ENCODE data around the gene VAPB.

Gene VAPB

DNA sequence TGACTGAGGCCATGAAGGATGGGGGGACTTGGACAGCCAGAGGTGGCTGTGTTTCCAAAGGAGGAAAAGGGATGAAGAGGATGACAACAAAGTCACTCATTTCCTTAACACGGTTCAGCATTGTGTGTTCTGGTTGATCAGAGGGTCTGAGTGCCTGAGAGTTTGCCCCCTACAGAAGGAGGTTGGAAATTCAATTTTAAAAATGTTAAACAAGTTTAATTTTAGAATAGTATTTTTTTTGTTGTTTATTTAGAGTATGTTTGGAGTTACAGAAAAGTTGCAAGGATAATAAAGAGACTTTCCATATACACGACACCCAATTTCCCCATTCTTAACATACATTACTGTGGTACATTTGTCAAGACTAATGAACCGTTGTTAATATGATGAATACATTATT, 10.3 kb upstream of the VAPB start:
- no peak for DNase-seq

DNA sequence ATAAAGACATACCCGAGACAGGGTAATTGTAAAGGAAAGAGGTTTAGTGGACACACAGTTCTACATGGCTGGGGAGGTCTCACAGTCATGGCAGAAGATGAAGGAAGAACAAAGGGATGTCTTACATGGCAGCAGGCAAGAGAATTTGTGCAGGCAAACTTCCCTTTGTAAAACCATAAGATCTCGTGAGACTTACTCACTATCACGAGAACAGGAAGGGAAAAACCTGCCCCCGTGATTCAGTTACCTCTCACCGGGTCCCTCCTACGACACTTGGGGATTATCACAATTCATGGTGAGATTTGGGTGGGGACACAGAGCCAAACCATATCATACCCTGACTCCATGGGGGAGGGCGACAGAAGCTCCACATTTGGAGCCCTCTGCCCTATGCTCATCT, 7.4 kb upstream of the VAPB start:
- no peak for DNase-seq

DNA sequence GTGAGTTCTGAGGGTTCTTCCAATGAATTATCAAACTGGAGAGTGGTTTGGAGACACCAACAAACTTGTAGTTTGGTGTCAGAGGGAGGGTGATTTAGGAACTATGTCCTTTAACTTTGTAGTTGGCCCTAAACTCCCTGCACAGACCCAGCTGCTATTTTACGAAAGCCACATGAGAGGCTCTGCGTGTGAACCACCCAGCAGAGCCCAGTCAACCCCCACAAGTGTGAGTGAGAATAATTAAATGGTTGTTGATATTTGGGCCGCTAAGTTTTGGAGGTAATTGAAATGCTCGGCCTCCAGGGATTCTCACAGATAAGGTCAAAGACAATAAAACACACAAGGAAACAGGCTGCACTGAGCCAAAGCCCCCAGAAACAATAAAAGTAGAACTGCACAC, 6.9 kb upstream of the VAPB start:
- DNase-seq: no peak

DNA sequence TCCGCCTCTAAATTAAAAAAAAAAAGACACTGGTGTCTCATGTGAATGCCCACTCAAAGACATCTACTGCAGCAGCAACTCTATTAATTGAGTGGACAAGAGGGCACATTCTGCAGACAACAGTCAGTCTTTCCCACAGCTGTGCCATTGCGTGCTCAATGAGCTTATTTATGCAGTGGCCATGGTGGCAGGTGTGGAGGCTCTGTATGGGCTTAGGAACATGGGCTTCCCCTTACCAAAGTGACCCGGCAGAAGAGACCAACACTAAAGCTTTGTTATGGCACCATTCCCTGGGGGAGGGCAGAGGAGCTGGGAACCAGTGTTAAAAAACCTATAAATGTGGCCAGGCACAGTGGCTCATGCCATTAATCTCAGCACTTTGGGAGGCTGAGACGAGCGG, 4.2 kb upstream of the VAPB start:
- no peak for DNase-seq

DNA sequence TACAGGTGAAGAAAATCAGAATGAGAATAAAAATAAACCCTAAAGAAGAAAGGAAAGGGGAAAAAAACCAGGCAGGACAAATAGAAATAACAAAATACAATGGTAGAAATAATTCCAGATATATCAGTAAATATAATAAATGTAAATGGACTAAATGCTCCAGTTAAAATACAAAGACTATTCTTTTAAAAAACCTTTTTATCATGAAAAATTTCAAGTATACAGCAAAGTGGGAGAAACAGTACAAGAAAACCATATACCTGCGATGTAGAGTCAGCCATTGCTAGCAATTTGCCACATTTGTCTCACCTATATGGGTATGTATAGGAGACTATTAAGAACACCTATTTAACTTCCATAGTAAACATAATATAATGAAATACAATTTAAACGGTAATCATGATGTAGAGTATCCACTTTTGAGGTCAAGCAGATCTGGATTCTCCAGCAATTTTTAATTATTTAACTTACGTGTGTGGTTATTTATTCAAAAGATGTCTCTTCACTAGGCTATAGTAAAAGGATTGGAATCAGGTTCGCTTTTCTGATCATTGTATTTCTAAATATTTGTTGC, 914 bp upstream of the VAPB start:
- DNase-seq: no peak

DNA sequence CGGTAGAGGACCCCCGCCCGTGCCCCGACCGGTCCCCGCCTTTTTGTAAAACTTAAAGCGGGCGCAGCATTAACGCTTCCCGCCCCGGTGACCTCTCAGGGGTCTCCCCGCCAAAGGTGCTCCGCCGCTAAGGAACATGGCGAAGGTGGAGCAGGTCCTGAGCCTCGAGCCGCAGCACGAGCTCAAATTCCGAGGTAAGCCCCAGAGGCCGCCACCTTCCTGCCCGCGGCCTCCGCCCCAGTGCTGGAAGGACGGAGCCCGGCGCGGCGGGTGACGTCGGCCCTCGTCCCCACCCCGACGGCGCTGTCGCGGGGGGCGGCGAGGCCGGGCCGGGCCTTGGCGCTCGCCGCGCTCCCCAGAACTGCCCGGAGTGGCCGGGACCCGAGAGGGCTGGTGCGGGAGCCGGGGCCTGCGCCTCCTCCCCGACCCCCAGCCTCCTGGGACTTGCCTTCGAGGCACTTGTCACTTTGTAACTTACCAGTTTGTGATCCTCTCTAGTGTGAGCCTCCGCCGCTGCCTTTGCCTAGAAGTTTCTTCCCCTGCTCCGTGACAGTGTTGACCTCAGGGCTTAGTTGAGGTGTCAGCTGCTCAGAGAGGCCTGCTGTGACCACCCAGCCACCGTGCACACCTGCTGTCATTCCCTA, 417 bp downstream of the VAPB start:
- peak; percentile 35 for DNase-seq

DNA sequence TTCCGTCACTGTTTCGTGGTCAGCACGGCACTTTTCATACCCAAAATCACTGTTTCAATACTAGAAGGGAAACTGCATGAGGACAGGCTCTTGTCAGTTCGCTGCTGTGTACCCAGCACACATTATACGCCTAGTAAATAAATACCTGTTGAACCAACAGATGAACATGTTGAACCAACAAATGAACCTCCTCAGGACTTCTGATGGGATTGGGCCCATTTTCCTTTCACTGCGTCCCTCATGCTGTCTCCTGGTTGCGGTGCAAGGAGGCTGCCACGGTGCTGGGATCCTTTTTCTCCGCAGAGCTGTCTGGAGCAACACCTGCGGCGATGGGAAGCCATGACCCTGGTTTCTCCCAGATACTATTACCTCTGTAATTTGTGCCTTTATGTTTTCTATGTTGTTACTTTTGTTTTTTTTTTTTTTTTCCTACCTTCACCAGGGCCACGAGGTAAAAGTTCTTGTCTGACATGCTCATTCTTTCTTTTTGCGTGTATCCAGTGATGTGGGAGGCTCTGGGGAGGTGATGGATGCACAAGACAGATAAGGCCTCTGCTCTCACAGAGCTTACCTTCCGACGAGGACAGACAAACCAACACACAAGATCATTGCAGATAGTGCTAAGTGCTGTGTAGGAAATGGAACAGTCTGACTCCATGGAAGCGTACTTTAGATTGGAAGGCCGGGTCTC, 1.1 kb downstream of the VAPB start:
- DNase-seq: no peak

DNA sequence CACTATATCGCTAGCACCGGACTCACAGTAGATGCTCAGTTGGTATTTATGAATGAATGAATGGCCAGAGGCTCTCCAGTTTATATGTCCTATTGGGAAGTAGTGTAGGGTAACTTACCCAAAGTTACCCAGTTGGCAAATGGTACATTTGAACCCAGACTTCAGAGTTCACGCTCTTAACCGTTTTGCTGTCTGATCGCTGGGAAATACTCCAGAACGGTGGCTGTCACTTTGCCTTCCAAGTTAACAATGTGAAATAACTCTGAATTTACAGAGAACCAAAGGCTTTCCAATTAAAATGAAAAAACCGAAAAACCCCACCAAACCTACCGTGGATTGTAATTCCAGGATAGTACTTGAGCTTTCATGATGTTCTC, 1.6 kb downstream of the VAPB start:
- no peak for DNase-seq

DNA sequence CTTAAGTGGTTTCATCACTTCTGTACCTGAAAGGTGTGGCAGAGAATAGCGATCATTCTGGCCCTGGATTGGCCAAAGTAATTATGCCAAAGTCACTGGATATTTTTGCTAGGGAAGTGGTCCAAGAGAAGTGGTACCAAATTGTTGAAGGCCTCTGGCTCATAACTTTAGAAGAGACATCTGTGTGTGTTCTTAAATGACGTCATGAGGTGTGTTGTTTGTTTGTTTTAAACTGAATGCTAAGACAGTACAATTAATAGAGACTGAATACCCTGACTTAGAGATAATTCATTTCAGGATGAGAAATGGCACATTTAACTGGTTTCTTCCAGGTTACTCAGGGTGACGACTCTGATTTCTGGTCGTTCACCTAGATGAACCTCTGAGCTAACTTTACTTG, 3.3 kb downstream of the VAPB start:
- no peak for DNase-seq

DNA sequence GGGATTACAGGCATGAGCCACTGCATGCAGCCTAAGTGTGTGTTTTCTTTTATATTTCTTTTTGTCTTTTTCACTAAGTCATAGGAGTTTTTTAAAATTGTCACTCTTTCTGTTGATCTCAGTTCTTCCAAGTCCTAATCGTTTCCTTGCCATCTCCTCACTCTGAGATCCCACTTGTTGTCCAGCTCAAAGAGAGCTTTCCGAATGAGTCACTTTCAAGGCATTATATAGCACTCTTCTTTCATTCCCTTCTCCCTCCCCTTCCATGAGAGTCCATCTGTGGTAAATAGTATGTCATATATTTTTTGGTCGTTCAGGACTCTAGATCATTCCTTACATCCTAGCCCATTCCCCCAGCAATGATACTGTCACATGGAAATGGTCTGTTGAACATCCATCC, 4.3 kb downstream of the VAPB start:
- no peak for DNase-seq

DNA sequence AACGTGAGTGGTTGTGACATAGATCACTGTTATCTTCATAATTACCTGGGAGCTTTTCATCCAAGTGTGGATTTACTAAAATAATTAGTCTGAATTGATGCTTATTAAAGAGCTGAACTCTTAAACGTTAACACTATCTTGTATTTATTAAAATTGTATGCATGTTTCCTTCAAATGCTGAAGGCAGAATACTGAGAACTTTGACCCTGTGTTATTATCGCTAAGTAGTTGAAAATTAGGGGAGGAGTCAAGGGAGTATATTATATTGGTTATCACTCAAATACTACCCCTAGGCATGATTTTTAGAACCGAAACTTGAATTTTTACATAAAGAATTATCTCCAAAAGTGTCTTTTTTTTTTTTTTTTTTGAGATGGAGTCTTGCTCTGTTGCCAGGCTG, 5.8 kb downstream of the VAPB start:
- DNase-seq: no peak

DNA sequence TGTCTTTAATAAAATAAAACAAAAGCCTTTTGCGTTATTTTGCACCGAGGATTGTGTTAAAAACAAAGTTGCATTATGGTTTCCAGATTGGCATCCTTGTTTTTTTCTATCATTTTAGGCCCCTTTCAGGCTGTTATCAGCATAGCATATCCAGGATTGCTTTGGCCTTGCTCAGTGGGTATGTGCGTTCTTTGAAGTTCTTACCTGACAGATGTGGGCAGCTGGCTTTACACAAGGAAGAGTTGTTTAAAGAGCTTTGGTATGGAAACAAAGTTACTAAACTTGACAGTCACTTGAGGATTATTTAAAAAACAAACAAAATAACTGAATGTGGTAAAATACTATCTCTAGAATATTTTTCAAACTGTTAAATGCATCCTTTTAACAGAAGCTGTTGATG, 6.6 kb downstream of the VAPB start:
- DNase-seq: no peak

DNA sequence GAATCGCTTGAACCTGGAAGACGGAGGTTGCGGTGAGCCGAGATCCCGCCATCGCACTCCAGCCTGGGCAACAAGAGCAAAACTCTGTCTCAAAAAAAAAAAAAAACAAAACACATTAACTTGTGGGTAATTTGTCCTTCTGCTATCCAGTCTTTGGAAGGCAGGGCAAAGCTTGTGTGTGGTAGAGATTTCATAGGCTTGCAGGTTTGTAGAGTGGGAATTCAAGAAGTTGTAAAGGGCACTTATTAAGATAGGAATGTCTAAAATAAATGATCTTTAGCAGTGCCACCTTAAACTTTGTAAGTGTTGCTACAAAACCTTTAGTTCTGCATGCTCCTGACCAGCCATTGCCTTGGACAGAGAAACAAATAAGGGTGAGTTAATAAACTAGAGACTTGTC, 8.4 kb downstream of the VAPB start:
- DNase-seq: no peak

DNA sequence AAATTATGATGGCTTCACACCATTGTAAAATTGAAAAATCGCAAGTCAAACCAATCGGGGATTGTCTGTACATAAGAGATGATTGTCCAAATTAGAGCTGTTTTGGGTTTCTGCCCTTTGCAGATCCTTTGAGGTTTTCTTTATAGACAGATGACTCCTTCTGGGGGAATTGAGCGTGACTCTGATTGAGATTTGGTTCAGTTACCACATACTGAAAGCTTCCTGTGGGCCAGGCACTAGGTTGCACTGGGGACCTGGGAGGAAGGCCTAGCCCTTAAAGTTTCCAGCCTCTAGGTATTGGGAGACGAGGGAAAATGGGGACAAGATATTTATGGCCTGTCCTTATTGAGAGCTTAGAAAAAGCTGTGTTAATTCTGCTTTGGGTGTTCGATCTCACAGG, 9.2 kb downstream of the VAPB start:
- DNase-seq: no peak

DNA sequence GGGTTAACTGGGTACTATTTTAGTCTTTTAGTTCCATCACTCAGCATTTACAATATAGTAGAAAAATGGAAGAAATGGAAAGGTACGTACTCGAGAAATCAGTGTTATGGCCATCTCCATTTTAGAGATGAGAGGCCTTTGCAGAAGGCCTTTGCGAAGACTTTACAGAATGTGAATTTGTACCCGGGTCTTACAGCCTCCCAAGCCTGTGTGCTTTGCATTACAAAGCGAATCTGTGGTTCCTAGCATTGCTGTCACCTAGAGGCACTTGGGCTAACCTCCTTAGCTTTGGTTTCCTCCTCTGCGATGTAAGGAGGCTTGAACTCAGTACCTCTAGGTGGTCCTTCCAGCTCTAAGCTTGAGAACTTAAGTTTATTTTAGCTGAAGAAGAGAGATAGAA, 10.9 kb downstream of the VAPB start:
- DNase-seq: no peak

DNA sequence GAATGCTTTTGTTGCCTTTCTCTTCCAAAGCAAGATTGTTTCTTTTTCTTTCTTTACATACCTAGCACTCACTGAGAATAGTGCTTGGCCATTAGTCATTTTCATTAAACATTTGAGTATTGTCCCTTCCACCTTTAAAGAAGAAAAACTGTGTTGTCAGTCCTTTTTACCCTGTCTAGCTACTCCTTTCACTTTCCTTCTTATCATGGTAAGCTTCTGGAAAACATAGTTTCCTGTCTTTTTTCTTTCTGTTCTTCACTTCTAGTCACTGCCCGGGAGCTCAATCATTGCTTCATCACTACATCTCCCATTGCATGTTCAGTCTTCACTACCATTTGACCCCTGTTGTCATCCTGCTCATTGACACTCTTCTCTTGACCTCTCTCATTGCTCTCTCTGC, 12.1 kb downstream of the VAPB start:
- DNase-seq: no peak

DNA sequence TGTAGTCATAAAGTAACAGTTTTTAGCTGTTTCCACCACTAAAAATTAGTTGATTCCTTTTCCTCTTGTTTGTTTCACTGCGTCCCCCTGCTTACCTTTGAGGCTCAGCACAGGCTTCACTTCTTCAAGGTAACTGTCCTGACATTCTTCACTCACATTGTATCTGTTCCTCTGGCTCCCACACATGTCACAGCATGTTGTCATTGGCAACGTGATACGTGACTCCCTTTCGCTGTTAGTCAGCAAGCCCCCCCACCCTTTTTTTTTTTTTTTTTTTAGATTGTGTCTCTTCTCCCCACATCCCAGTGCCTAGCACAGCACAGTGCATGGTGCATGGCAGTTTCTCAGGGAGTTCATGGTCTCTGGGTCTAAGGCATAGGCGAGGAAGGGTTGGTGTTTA, 13.3 kb downstream of the VAPB start:
- no peak for DNase-seq

DNA sequence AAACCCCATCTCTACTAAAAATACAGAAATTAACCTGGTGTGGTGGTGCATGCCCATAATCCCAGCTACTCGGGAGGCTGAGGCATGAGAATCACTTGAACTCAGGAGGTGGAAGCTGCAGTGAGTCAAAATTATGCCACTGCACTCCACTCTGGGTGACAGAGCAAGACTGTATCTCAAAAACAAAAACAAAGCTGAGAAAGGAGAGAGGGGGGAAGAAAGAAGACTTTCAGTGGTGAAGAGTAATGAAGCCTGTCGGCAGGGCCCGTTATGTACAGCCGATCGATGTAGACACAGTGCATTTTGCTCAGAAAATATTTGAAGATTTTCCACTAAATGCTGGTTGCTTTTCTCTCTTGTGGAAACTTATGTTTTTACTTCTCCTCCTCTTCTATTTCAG, 13.8 kb downstream of the VAPB start:
- no peak for DNase-seq

DNA sequence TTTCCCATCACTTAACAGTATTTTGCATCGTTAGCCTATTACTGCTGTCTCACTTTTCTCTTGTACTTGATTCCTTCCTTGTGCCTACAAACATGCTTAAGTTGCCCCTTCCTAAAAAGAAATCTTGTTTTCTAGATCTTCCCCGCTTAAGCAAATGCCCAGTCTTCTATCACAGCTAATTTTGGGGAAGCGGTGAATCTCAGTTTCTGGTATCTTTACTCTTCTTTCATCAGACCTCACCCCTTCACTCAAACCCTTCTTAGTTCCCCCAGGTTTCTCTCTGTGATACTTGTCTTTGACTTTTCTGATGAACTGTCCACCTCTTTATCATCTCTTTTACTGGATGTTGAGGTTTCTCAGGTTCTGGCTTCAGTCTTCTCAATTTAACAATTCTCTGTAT, 14.2 kb downstream of the VAPB start:
- DNase-seq: no peak

DNA sequence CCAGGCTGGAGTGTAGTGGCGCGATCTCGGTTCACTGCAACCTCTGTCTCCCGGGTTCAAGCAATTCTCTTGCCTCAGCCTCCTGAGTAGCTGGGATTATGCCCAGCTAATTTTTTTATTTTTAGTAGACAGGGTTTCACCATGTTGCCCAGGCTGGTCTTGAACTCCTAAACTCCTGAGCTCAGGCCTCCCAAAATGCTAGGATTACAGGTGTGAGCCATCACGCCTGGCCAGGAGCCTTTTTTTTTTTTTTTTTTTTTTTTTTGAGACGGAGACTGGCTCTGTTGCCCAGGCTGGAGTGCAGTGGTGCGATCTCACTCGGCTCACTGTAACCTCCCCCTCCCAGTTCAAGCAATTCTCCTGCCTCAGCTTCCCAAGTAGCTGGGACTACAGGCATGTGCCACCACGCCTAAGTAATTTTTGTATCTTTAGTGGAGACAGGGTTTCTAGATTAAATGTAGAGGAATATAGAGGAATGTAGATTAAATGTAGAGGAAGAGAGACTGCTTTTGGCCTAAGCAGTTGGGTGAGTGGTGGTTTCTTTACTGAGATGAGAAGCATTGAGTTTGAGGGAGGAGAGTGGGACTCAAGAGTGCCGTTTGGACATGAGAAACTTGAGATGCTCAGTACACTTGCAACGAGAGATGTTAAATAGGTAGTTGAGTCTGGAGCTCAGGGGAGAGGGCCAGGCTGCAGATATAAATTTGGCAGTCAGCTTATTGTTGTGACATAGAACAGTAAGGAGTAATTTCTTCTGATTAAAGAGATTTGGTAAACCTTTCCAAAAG, 16.7 kb downstream of the VAPB start:
- DNase-seq: no peak

DNA sequence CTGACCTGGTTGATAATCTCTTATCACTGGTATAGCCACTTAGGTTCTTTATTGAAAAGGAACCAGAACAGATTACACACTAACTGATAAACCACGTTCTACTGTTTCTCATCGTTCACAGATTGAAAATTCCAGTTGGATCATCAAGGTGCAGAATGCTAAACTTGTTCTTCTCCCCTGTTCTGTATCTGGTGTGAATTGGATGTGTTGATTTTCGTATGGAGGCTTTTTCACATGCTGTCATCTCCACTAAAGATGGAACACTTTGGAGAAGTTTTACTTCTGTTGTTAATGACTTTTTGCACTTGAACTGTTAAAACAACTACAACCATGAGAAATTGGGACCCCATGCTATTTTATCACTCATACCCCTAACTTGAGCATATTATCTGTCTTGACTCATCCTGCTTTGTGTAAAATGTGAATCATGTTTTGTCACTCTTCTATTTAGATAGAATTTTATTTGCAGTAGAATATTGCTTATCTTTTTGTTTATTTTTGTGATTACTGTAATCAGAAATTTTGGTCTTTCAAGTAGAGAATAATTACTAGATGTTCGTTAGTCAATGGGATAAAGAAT, 17.5 kb downstream of the VAPB start:
- DNase-seq: no peak

DNA sequence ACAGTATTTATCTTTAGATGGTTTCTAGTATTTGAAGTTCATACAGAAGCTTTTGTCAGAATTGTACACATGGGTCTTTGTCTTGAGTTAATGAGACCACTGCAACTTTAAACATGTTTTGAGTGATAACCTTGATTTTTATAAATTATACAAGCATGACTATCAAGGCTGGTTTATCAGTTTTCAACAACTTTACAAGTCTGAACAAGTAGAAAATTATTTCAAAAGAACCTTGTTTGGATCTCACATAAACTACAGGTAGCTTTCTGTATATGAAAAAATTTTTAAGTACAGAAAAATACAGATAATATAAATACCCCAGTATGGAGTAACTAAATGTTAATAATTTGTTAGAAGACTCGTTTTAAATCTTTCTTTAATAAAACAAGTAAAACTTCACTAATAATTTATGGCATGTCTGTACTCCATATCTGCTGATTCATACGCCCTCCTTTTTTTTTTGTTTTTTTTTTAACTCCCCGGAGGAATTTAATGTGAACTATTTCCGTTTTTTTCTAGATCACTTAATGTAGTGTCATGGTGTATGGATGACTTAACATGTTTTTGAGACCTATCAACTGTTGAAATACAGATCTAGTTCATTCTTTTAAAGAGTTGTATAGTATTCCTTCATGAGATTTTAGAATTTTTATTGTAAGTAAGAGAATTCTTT, 18.3 kb downstream of the VAPB start:
- no peak for DNase-seq

DNA sequence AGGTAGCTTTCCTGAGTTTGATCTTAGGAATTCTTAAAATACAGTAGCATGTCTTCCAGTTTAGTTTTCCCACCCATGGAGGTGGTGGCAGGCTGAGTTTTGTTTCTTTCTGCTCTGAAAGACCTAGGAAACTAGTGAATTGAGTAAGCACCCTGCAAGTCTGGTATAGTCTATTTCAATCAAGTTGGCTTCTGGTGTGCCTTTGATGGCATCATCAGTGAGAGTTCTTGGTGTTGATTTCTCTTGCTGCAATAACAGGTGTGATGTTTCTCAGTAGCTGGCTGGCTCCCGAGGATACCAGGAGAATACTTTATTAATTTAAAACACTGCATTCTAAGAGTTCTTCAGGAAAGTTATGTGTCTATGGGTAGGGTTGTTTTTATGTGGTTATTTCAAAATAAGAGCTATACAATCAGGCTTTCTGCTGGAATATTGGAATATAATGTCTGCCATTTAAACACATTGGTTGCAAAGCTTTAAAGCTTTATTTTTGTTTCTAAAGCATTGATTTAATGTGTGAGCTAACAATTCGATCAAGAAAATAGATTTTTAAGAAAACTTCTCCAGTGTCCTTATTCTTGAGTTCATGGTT, 19.0 kb downstream of the VAPB start:
- no peak for DNase-seq

Data from NK-92 treated with Interleukin-12 subunit alpha and Interleukin-12 subunit beta, amount 100 ng/mL, for 24 hours (cell line).